GM12878 (cell line): ENCODE data around the gene PRKN.

Experiments used
- BRCA1 ChIP-seq: IDR thresholded peaks from 2 replicates; pipeline ENCODE4 v1.6.1; 2011; ENCODE audit warnings: low read depth, low read length, improper control_type of control experiment
- NFIC ChIP-seq: IDR thresholded peaks from 2 replicates; pipeline ENCODE4 v1.6.1; 2012; ENCODE audit warnings: low read depth, mild to moderate bottlenecking, inconsistent platforms, low read length, moderate library complexity
- POLR2AphosphoS5 ChIP-seq: IDR thresholded peaks from 2 replicates; pipeline ENCODE4 v1.6.1; 2011; ENCODE audit warnings: mild to moderate bottlenecking, low read length, inconsistent platforms
- TF ChIP-seq, protein P1 (sequence below), 3 experiments: IDR thresholded peaks in 2 of 3; conservative IDR thresholded peaks in 1 of 3; 2 replicates each; pipeline ENCODE4 v1.5.1; 2011; ENCODE audit warnings: low read depth in 3 of 3, low read length in 3 of 3, mild to moderate bottlenecking in 3 of 3, control low read depth in 2 of 3, moderate library complexity in 2 of 3, inconsistent platforms in 1 of 3, mixed read lengths in 1 of 3; ENCODE audit not compliant: control insufficient read depth in 2 of 3, insufficient read depth in 1 of 3; ENCODE audit errors: extremely low read depth in 1 of 3

DNA sequence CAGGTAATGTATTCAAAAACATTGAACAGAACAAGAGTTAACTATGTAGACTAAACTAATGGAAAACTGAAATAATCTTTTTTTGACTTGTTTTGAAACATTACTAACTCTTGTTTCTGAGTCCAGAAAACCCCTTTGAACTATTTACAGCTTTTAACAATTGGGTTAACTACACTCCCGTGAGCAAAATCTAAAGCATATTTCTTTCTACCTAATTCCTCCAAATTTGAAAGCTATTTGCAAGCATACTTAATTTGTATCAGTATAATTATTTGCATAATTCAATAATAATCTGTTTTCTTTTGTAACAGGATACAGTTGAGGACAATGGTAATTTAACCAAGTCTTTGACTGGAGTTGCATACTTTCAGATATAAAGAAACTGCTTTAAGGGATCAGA lies 1391.1 kb downstream of the PRKN start:
- TF ChIP-seq BRCA1 (no peak), NFIC (no peak), POLR2AphosphoS5 (no peak)
- TF ChIP-seq, protein P1, sequence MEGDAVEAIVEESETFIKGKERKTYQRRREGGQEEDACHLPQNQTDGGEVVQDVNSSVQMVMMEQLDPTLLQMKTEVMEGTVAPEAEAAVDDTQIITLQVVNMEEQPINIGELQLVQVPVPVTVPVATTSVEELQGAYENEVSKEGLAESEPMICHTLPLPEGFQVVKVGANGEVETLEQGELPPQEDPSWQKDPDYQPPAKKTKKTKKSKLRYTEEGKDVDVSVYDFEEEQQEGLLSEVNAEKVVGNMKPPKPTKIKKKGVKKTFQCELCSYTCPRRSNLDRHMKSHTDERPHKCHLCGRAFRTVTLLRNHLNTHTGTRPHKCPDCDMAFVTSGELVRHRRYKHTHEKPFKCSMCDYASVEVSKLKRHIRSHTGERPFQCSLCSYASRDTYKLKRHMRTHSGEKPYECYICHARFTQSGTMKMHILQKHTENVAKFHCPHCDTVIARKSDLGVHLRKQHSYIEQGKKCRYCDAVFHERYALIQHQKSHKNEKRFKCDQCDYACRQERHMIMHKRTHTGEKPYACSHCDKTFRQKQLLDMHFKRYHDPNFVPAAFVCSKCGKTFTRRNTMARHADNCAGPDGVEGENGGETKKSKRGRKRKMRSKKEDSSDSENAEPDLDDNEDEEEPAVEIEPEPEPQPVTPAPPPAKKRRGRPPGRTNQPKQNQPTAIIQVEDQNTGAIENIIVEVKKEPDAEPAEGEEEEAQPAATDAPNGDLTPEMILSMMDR (IDR thresholded peaks at IDR 0.05 in 2 of 3, conservative IDR thresholded peaks at IDR 0.05 in 1 of 3; ENCODE audit: control insufficient read depth in 2 of 3, extremely low read depth in 1 of 3, insufficient read depth in 1 of 3, low read depth in 3 of 3, low read length in 3 of 3): no peak
